ENCODE data around the gene CCR2.

Gene CCR2

GRCh38 chr3:46354478-46354877 lies 567 bp downstream of the CCR2 start:
- no peak for DNase-seq (ENCODE audit: low read depth in 2 of 2)

DNA sequence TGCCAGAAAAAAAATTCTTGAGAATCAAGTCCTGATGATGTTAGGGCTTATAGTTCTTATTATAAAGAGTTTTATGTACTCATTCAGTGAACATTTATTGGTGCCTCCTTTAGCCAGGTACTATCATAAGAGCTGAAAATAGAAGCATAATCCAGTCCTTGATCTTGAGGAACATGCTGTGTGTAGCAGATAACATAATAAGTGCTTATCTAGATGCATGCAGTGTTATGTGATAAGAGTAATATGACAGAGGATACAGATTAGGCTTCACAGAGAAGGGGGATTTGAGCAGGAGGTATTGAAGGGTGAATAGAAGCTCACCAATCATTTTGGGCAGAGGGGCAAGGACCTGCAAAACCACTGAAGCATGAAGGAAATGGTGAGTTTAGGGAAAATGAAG lies 1.1 kb downstream of the CCR2 start:
- no peak for DNase-seq (ENCODE audit: low read depth in 2 of 2)

- no peak for DNase-seq (ENCODE audit: low read depth in 2 of 2)
These were observed 2.4 kb downstream of the CCR2 start for GRCh38 chr3:46356276-46356675.

DNA sequence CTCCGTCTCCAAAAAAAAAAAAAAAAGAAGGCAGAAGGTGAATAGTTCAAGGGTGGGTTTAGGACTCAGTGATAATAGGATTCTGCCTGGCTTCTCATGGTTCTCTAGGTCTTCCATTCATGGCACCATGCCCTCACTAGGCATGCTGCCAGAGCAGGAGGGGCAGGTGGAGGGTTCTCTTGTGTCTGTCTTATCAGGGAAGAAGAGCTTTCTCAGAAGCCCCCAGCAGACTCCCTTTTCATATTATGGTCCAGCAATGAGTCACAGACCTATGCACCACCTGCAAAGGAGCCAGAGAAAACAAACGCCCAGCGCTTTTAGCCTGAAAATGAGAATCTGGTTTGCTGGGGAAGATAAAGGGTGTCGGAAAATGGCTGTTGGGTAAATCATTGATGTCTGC lies 3.0 kb downstream of the CCR2 start:
- DNase-seq (ENCODE audit: low read depth in 2 of 2) = no peak

GRCh38 chr3:46358466-46358865 lies 4.6 kb downstream of the CCR2 start:
- DNase-seq (ENCODE audit: low read depth in 2 of 2) = no peak

DNA sequence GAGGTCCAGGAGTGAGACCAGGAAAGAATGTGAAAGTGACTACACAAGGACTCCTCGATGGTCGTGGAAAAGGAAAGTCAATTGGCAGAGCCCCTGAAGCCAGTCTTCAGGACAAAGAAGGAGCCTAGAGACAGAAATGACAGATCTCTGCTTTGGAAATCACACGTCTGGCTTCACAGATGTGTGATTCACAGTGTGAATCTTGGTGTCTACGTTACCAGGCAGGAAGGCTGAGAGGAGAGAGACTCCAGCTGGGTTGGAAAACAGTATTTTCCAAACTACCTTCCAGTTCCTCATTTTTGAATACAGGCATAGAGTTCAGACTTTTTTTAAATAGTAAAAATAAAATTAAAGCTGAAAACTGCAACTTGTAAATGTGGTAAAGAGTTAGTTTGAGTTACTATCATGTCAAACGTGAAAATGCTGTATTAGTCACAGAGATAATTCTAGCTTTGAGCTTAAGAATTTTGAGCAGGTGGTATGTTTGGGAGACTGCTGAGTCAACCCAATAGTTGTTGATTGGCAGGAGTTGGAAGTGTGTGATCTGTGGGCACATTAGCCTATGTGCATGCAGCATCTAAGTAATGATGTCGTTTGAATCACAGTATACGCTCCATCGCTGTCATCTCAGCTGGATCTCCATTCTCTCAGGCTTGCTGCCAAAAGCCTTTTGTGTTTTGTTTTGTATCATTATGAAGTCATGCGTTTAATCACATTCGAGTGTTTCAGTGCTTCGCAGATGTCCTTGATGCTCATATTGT lies 6.0 kb downstream of the CCR2 start:
- DNase-seq (ENCODE audit: low read depth in 2 of 2) = no peak

- no peak for DNase-seq (ENCODE audit: low read depth in 2 of 2)
These were observed 7.0 kb downstream of the CCR2 start for GRCh38 chr3:46360907-46361306.

DNA sequence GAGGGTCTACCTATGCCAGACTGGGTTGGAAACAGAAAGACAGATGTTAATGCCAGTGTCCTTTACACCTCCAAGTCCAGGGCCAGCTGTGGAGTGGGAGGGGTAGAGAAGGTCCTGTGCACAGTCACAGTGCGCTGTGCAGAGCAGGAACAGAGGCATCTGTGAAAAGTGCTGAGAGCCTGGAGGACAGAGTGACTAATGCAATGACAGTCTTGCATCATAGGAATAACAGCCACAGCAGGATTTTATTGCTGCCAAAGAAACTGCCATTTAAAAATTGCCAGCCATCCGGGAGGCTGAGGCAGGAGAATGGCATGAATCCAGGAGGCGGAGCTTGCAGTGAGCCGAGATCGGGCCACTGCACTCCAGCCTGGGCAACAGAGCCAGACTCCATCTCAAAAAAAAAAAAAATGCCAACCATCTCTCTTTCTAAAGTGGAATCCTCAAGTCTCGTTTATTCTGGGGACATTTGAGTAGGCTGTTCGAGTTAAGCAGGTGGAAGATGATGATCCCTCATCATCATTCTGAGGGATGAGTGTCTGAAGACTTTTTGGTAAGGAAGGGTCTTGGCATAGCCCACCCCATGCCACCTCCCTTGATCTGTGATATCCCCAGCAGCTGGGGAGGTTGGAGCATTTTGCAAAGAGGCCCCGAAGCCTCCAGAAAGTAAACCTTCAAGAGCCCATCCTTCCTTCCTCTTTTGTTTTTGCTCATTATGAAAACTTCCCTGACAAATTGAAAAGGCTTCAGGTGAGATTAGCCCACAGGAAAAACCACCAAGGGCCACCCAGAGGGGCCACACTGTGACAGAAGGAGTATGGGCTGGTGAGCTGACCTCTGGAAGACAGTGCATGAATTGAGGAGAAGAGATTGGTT lies 7.7 kb downstream of the CCR2 start:
- no peak for DNase-seq (ENCODE audit: low read depth in 2 of 2)

- DNase-seq (ENCODE audit: low read depth in 2 of 2) = no peak
These were observed 11.1 kb downstream of the CCR2 start for GRCh38 chr3:46365041-46365440.

- DNase-seq (ENCODE audit: low read depth in 2 of 2) = no peak
These were observed 12.0 kb downstream of the CCR2 start for GRCh38 chr3:46365737-46366524.

DNA sequence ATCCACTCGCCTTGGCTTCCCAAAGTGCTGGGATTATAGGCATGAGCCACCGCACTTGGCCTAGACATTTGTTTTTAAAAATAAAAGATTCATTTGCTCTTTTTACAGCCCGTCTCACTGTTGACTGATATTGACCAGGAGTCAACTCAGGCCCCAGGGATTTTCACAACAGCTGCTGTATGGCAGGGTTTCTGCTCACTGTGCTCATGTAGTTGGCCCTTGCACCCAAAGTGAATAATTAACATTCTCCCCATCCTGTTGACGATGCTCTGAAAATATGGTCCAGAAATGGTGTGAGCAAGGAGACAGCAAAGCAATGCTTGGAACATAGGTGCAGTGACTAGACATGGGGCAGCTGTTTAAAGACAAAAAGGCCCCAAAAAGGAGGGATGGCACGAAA lies 13.9 kb downstream of the CCR2 start:
- DNase-seq (ENCODE audit: low read depth in 2 of 2) = no peak

- DNase-seq (ENCODE audit: low read depth in 2 of 2) = peak in 1 of 2 donors; percentile 44
These were observed 14.7 kb downstream of the CCR2 start for GRCh38 chr3:46368569-46368968.

DNA sequence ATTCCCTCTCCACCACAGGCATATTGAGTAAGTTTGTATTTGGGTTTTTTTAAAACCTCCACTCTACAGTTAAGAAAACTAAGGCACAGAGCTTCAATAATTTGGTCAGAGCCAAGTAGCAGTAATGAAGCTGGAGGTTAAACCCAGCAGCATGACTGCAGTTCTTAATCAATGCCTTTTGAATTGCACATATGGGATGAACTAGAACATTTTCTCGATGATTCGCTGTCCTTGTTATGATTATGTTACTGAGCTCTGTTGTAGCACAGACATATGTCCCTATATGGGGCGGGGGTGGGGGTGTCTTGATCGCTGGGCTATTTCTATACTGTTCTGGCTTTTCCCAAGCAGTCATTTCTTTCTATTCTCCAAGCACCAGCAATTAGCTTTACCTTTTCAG lies 15.2 kb downstream of the CCR2 start:
- no peak for DNase-seq (ENCODE audit: low read depth in 2 of 2)

- DNase-seq (ENCODE audit: low read depth in 2 of 2) = peak in 1 of 2 donors; percentile 26
These were observed 15.8 kb downstream of the CCR2 start for GRCh38 chr3:46369675-46370132.

DNA sequence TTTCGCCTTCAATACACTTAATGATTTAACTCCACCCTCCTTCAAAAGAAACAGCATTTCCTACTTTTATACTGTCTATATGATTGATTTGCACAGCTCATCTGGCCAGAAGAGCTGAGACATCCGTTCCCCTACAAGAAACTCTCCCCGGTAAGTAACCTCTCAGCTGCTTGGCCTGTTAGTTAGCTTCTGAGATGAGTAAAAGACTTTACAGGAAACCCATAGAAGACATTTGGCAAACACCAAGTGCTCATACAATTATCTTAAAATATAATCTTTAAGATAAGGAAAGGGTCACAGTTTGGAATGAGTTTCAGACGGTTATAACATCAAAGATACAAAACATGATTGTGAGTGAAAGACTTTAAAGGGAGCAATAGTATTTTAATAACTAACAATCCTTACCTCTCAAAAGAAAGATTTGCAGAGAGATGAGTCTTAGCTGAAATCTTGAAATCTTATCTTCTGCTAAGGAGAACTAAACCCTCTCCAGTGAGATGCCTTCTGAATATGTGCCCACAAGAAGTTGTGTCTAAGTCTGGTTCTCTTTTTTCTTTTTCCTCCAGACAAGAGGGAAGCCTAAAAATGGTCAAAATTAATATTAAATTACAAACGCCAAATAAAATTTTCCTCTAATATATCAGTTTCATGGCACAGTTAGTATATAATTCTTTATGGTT lies 17.1 kb downstream of the CCR2 start, which contains the start of gene CCR5:
Gene CCR5, plus strand, starts transcription at position 108 of the 680 bp plus-strand sequence. CDS start 1,957 bp downstream, outside the sequence.
- no peak for DNase-seq (ENCODE audit: low read depth in 2 of 2)

- no peak for DNase-seq (ENCODE audit: low read depth in 2 of 2)
These were observed 17.8 kb downstream of the CCR2 start for GRCh38 chr3:46371519-46372340.

DNA sequence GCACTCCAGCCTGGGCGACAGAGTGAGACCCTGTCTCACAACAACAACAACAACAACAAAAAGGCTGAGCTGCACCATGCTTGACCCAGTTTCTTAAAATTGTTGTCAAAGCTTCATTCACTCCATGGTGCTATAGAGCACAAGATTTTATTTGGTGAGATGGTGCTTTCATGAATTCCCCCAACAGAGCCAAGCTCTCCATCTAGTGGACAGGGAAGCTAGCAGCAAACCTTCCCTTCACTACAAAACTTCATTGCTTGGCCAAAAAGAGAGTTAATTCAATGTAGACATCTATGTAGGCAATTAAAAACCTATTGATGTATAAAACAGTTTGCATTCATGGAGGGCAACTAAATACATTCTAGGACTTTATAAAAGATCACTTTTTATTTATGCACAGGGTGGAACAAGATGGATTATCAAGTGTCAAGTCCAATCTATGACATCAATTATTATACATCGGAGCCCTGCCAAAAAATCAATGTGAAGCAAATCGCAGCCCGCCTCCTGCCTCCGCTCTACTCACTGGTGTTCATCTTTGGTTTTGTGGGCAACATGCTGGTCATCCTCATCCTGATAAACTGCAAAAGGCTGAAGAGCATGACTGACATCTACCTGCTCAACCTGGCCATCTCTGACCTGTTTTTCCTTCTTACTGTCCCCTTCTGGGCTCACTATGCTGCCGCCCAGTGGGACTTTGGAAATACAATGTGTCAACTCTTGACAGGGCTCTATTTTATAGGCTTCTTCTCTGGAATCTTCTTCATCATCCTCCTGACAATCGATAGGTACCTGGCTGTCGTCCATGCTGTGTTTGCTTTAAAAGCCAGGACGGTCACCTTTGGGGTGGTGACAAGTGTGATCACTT lies 18.8 kb downstream of the CCR2 start:
- no peak for DNase-seq (ENCODE audit: low read depth in 2 of 2)

GRCh38 chr3:46374755-46375154 lies 20.8 kb downstream of the CCR2 start:
- no peak for DNase-seq (ENCODE audit: low read depth in 2 of 2)

- no peak for DNase-seq (ENCODE audit: low read depth in 2 of 2)
These were observed 21.3 kb downstream of the CCR2 start for GRCh38 chr3:46375218-46375617.

DNA sequence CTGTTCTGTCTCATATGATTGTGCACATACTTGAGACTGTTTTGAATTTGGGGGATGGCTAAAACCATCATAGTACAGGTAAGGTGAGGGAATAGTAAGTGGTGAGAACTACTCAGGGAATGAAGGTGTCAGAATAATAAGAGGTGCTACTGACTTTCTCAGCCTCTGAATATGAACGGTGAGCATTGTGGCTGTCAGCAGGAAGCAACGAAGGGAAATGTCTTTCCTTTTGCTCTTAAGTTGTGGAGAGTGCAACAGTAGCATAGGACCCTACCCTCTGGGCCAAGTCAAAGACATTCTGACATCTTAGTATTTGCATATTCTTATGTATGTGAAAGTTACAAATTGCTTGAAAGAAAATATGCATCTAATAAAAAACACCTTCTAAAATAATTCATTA lies 21.9 kb downstream of the CCR2 start:
- no peak for DNase-seq (ENCODE audit: low read depth in 2 of 2)
